GM19324 (cell line): ENCODE results near the gene RECK.

Experiments
- ATAC-seq: cut with Tn5 transposase; IDR thresholded peaks from one replicate; pipeline ENCODE4 v1.9.1; 2021; ENCODE audit warnings: mild to moderate bottlenecking, moderate library complexity; ENCODE audit not compliant: unreplicated experiment, low FRiP score

The RECK gene

DNA sequence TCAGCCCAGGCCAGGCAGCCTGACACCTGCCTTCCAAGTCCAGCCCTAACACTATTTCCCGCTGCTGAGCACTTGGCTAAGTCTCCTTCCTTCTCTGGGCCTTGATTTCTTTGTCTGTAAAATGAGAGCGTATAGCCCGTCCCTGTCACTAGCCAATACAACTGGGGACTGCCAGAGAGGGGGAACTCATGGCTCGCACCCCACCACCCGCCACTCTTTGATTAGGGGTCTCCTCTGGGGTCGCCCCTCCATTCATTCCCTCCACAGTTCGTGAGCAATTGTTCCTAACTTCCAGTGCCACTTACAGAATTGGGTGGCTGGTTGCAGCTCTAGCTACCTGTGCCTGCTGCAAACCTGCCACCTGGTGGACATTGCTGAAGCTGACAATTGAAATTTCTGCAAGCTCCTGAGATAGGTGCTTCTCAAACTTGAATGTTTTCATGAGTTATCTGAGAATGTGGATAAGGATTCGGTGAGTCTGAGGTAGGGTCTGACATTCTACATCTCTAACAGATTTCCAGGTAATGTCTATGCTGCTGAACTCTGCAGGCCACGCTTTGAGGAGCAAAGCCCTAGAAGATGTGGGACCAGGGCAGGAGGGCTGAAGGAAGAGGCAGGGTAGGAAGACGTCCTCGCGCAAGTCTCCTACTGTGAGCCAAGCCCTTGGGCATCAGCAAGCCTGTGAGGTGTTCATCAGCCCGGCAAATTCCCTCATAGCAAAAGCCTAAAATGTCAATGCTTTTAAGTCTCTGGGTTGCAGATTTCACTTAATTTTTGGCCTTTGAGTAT, 13.3 kb upstream of the RECK start:
- ATAC-seq, result no peak

GRCh38 chr9:36025746-36026145, 11.0 kb upstream of the RECK start:
- ATAC-seq, result no peak

DNA sequence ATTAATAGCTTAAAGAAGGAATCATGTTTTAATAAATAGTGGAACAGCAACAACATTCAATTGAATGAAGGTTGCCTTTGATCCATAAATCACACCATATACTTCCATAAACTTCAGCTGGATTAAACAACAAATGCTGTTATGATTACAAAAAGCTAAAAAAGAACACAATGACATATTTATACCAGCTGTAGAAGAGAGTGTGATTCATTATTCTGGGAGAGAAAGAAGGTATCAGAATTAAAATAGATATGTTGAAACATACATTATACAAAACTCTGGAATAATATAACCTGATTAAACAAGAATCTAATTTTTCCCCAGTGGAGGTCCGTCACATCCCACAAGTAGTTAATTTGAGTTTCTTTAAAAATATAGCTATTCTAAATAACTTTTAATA, 7.5 kb upstream of the RECK start:
- no peak for ATAC-seq

- ATAC-seq, result no peak
Observed at GRCh38 chr9:36029765-36030528, 6.8 kb upstream of the RECK start.

DNA sequence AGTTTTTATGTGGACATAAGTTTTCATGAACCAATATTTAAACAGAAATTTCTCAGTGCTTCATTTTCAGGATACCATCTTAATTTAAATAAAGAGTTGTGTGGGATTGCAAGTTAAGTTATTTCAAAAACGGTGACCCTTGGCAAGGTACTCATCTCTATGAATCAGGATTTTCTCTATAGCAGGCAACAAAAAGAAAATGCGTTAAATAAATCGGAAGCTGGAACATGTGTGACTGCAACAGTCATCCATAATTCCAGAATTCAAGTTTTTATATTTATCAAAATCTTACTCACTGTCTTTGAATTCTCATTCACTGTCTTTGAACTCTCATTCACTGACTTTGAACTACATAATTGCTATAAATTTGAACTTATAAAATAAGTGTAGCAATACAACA, 5.8 kb upstream of the RECK start:
- ATAC-seq, result no peak

GRCh38 chr9:36031774-36032555, 4.7 kb upstream of the RECK start:
- no peak for ATAC-seq

DNA sequence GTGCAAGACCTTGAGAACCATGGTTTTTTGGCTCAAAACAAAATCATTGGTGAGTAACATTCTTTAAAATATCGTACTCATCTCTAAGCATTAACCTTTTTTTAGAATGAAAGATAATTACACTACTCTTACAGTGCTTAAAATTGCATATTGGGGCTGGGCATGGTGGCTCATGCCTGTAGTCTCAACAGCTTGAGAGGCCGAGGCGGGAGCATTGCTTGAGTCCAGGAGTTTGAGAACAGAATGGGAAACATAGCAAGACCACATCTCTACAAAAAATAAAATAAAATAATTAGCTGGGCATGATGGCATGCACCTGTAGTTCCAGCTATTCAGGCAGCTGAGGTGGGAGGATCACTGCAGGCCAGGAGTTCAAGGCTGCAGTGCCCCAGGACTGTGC, 2.9 kb upstream of the RECK start:
- ATAC-seq, result no peak

GRCh38 chr9:36034234-36034633, 2.5 kb upstream of the RECK start:
- no peak for ATAC-seq

DNA sequence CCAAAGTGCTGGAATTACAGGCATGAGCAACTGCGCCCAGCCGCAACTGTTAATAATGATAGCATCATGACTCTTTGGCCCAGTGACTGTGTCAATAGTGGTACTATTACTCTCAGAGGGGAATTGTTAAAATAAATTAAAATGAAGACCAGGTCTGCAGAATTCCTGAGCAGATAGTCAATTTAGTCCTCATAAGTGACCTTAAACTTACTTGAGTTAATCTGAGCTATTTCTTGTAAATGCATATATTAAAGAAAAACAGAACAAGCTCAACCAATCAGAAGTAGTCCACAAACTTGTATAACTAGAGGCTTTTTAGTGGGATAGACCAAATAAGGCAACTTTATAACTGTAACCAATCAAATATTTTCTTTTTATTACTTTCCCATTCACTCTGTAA, 1.7 kb upstream of the RECK start:
- no peak for ATAC-seq

DNA sequence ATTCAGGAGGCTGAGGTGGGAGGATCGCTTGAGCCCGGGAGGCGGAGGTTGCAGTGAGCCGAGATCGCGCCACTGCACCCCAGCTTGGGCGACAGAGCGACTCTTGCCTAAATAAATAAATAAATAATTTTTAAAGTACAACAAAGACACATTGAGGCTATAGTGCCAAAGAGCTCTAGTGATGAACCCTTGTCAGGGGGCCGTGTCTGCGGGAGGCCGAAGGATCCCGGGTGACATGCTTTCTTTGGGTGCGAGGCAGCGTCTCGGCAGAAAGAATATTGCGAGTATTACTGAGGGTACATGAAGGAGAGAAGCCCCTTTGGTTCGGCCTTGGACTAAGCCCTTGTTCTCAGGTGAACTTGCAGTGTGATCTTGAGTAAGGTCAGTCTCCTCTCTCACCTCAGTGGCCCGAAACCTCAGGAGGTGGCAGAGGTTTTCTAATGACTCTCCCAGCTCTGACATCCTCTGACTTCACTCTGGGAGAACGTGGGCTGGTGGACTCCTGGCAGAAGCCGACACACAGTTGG, 397 bp upstream of the RECK start:
- ATAC-seq, result no peak

- no peak for ATAC-seq
Observed at GRCh38 chr9:36037549-36038122, 923 bp downstream of the RECK start.

- no peak for ATAC-seq
Observed at GRCh38 chr9:36039121-36039520, 2.4 kb downstream of the RECK start.

DNA sequence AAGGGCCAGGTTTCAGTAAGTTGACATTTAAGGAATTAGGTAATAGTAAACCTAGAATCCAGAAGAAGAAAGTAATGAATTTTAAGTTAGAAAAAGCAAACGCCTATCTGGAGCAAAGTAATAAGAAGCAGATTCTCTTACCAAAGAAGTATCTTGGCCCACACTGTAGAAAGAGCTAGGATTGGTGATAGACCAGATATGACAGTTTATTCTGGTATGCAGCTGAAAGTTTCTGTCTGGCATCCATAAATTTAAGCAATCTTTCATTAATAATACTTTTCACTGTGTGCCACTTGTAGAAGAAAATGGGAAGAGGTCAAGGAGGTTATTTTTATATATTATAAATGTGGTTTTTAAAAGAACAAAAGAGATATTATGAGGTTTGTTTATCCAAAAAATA, 3.0 kb downstream of the RECK start:
- no peak for ATAC-seq

DNA sequence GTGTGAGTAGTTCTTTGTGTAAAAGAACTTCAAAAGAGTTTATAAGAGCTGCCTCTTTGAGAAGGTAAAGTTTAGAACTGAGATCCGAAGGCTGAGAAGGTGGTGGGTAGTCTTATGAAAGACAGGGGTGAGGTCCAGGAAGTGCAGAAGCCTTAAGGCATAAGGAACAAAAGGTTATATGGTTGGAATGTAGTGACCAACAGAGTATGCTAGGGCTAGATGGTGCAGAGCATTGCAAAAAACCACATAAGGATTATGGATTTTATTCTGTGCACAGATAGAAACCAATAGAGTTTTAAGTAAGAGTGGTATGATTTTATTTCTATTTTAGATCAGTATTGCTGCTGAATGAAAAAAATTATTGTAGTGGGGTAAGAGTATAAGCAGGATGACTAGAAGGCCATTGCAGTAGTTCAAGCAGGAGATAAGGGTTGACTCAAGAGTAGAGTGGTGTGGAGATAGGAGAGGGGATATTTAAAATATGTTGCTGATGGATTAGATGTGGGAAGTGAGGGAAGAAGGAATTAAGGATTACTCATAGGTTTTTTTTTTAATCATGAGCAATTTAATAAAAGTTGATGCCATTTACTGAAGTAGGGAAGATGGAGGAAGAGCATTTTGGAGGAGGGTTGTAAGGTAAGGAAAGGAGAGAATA, 3.7 kb downstream of the RECK start:
- no peak for ATAC-seq

DNA sequence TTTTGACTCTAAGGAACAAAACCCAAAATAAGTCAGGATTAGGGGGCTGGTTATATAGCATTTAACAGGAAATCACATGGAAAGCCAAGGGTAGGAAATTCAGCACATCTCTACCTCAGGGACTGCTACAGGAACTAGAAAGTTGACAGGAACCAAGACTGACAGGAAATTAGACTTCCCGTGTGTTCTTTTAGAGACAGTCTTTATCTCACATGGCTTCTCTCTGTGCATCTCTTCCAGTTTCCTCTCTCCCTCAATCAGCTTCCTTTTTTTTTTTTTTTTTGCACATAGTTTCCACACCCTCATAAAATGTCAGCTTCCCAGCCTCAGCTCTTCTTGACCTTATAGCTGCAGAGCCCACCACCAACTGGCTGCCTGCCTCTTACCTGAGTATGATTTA, 4.8 kb downstream of the RECK start:
- ATAC-seq, result no peak

GRCh38 chr9:36045610-36046009, 8.9 kb downstream of the RECK start:
- ATAC-seq, result no peak

DNA sequence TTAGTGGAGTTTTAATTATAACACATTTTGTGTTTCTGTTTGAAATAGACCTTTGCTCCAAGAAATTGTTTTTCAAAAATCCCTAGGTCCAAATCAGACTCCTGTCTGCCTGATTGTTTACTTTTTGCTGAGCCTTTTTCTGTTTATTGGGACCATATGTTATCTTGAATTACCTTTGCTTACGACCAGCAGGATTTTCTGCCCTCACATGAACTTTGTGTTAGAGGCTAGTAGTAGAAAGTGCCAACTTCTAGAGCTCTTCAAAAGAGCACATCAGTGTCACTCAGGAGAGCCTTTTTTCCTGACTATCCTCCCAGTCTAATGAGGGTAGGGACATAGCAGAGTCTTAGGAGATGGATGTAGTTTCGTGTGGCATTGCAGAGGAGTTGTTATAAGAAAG, 10.2 kb downstream of the RECK start:
- no peak for ATAC-seq

GRCh38 chr9:36049408-36049807, 12.7 kb downstream of the RECK start:
- ATAC-seq, result no peak

GRCh38 chr9:36050476-36050875, 13.8 kb downstream of the RECK start:
- no peak for ATAC-seq

DNA sequence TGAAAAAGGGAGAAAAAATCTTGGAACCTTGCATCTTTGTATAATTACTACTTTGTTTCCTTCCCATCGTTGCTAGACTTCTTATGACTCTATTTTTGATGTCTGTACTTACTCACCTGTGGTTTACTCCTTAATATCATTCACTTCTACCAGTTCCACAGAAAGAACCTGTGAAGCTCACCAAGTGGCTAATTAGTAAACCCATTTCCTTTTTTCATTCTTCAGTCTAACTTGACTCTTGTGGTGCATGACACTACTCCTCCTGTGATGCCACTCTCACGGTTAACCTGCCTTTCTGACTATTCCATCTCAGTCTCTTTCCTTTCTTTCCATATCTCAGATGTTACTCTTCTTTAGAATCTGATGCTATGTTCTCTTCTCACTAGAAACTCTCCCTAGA, 14.6 kb downstream of the RECK start:
- ATAC-seq, result no peak
